Trophoblast cell (in vitro differentiated cells and primary cell): ENCODE results near the gene CHAF1B.

ENCODE experiments used
- DNase-seq, 2 donors: peaks; one replicate each; pipeline ENCODE4 v3.0.0-alpha.2; 2016
- H2AFZ ChIP-seq: 2 replicates; pipeline ENCODE4 v1.6.1; 2013; ENCODE audit warnings: low read length, moderate library complexity, mild to moderate bottlenecking; ENCODE audit not compliant: insufficient read depth, poor library complexity
- H2AK5ac ChIP-seq: 2 replicates; pipeline ENCODE4 v1.6.1; 2013; ENCODE audit warnings: mild to moderate bottlenecking, low read length
- H2BK120ac ChIP-seq: 2 replicates; pipeline ENCODE4 v1.6.1; 2013; ENCODE audit warnings: low read length, mild to moderate bottlenecking, moderate library complexity; ENCODE audit not compliant: insufficient read depth, poor library complexity
- H2BK12ac ChIP-seq: 2 replicates; pipeline ENCODE4 v1.6.1; 2013; ENCODE audit warnings: mild to moderate bottlenecking, low read length, moderate library complexity
- H2BK5ac ChIP-seq: 2 replicates; pipeline ENCODE4 v1.6.1; 2013; ENCODE audit warnings: low read length, low read depth, moderate library complexity, mild to moderate bottlenecking; ENCODE audit not compliant: poor library complexity
- H3K14ac ChIP-seq: 2 replicates; pipeline ENCODE4 v1.6.1; 2013; ENCODE audit warnings: mild to moderate bottlenecking, low read length
- H3K18ac ChIP-seq: 2 replicates; pipeline ENCODE4 v1.6.1; 2013; ENCODE audit warnings: mild to moderate bottlenecking, low read length
- H3K23ac ChIP-seq: 2 replicates; pipeline ENCODE4 v1.6.1; 2013; ENCODE audit warnings: low read length
- H3K27ac ChIP-seq: 2 replicates; pipeline ENCODE4 v1.5.1; 2013; ENCODE audit warnings: low read depth, mild to moderate bottlenecking, inconsistent platforms, low read length, moderate library complexity
- H3K27me3 ChIP-seq: 2 replicates; pipeline ENCODE4 v1.6.1; 2013; ENCODE audit warnings: inconsistent platforms, mild to moderate bottlenecking, low read length, moderate library complexity; ENCODE audit not compliant: insufficient read depth
- H3K36me3 ChIP-seq, 2 experiments: 1 replicate in 1 of 2; 2 replicates in 1 of 2; pipeline ENCODE4 v1.6.1; 2013; ENCODE audit warnings: low read length in 2 of 2, mild to moderate bottlenecking in 2 of 2, moderate library complexity in 1 of 2; ENCODE audit not compliant: insufficient read depth in 2 of 2, control insufficient read depth in 1 of 2
- H3K4ac ChIP-seq: 2 replicates; pipeline ENCODE4 v1.6.1; 2013; ENCODE audit warnings: low read depth, mild to moderate bottlenecking, low read length, moderate library complexity
- H3K4me1 ChIP-seq, 2 experiments: 1 replicate in 1 of 2; 2 replicates in 1 of 2; pipeline ENCODE4 v1.6.1; 2013; ENCODE audit warnings: low read length in 2 of 2, mild to moderate bottlenecking in 2 of 2, moderate library complexity in 1 of 2; ENCODE audit not compliant: insufficient read depth in 2 of 2, control insufficient read depth in 1 of 2
- H3K4me2 ChIP-seq: 2 replicates; pipeline ENCODE4 v1.6.1; 2013; ENCODE audit warnings: inconsistent platforms, mild to moderate bottlenecking, low read length, moderate library complexity
- H3K4me3 ChIP-seq: 2 replicates; pipeline ENCODE4 v1.5.1; 2013; ENCODE audit warnings: mild to moderate bottlenecking, low read depth, low read length, inconsistent platforms
- H3K79me1 ChIP-seq: one replicate; pipeline ENCODE4 v1.6.1; 2013; ENCODE audit warnings: low read length
- H3K79me2 ChIP-seq: 2 replicates; pipeline ENCODE4 v1.6.1; 2013; ENCODE audit warnings: low read length, mild to moderate bottlenecking; ENCODE audit not compliant: control insufficient read depth, insufficient read depth, poor library complexity
- H3K9ac ChIP-seq: 2 replicates; pipeline ENCODE4 v1.6.1; 2013; ENCODE audit warnings: mild to moderate bottlenecking, low read length
- H3K9me3 ChIP-seq: 2 replicates; pipeline ENCODE4 v1.6.1; 2013; ENCODE audit warnings: low read depth, mild to moderate bottlenecking, control low read depth, inconsistent platforms, low read length; ENCODE audit not compliant: insufficient read depth
- H4K12ac ChIP-seq: 2 replicates; pipeline ENCODE4 v1.6.1; 2013; ENCODE audit warnings: low read depth, mild to moderate bottlenecking, low read length, moderate library complexity
- H4K8ac ChIP-seq: 2 replicates; pipeline ENCODE4 v1.6.1; 2013; ENCODE audit warnings: low read depth, mild to moderate bottlenecking, low read length, moderate library complexity
- H4K91ac ChIP-seq: one replicate; pipeline ENCODE4 v1.6.1; 2013; ENCODE audit warnings: low read depth, mild to moderate bottlenecking, low read length, moderate library complexity
- WGBS: extraction: QIAGEN DNeasy Blood & Tissue Kit; methylation state at CpG from one replicate; pipeline ENCODE4 v1.1.7; 2013; ENCODE audit warnings: missing lambda C conversion rate; ENCODE audit not compliant: insufficient read length, insufficient coverage; ENCODE audit errors: extremely low coverage; 5-methylcytosine and 5-hydroxymethylcytosine counted together

Gene CHAF1B

GRCh38 chr21:36411301-36411700 lies 26.1 kb downstream of the CHAF1B start:
- Histone ChIP-seq H3K4ac (no peak overlapping the region), H3K23ac (no peak overlapping the region), H4K91ac (no peak overlapping the region), H3K79me1 (no peaks in the 10 kb centered on the region), H2AK5ac (no peak overlapping the region), H4K8ac (no peak overlapping the region), H3K14ac (no peak overlapping the region), H3K27ac (no peak overlapping the region), H3K27me3 (no peaks in the 10 kb centered on the region), H2BK12ac (no peak overlapping the region), H3K9ac (no peak overlapping the region), H3K4me2 (no peak overlapping the region), H2BK5ac (no peak overlapping the region), H4K12ac (no peak overlapping the region), H2BK120ac (no peak overlapping the region), H3K4me3 (no peak overlapping the region), H3K36me3 (peaks cover 29% of the 10 kb centered on the region in 2 experiments), H3K18ac (no peak overlapping the region), H2AFZ (no peak overlapping the region), H3K9me3 (no peaks in the 10 kb centered on the region), H3K79me2 (no peaks in the 10 kb centered on the region), H3K4me1 (peaks cover 5% of the 10 kb centered on the region in 2 experiments)
- WGBS, result no CpG with 5 or more reads among the region's 10 CpGs
- no peak for DNase-seq

GRCh38 chr21:36412916-36413315 lies 27.7 kb downstream of the CHAF1B start:
- whole genome bisulfite sequencing, result no CpG with 5 or more reads among the region's 11 CpGs
- Histone ChIP-seq H3K27me3 (no peaks in the 10 kb centered on the region), H3K79me2 (no peaks in the 10 kb centered on the region), H3K14ac (no peak overlapping the region), H3K9me3 (no peaks in the 10 kb centered on the region), H2AFZ (no peak overlapping the region), H2BK12ac (no peak overlapping the region), H4K91ac (no peak overlapping the region), H4K12ac (no peak overlapping the region), H2BK120ac (no peak overlapping the region), H3K4ac (no peak overlapping the region), H4K8ac (no peak overlapping the region), H3K23ac (no peak overlapping the region), H2BK5ac (no peak overlapping the region), H3K4me2 (no peak overlapping the region), H3K18ac (no peak overlapping the region), H3K27ac (no peak overlapping the region), H3K4me3 (no peak overlapping the region), H2AK5ac (no peak overlapping the region), H3K79me1 (no peaks in the 10 kb centered on the region), H3K4me1 (peaks cover 5% of the 10 kb centered on the region in 2 experiments), H3K36me3 (peaks cover 31% of the 10 kb centered on the region in 2 experiments), H3K9ac (no peak overlapping the region)
- no peak for DNase-seq

GRCh38 chr21:36415375-36415774 lies 30.2 kb downstream of the CHAF1B start:
- H4K8ac ChIP-seq, result no peak overlapping the region
- no peak overlapping the region for H2AK5ac ChIP-seq

GRCh38 chr21:36419241-36419640 lies 34.0 kb downstream of the CHAF1B start:
- H3K79me1 ChIP-seq, result no peaks in the 10 kb centered on the region
- H2AFZ ChIP-seq, result no peak overlapping the region
- no peak overlapping the region for H3K4me3 ChIP-seq
- H3K14ac ChIP-seq, result no peak overlapping the region
- no peak overlapping the region for H3K4me2 ChIP-seq
- no CpG with 5 or more reads among the region's 14 CpGs for WGBS
- no peak overlapping the region for H4K8ac ChIP-seq
- no peak overlapping the region for H2AK5ac ChIP-seq
- no peaks in the 10 kb centered on the region for H3K9me3 ChIP-seq
- no peak overlapping the region for H4K12ac ChIP-seq
- no peak overlapping the region for H3K23ac ChIP-seq
- no peak overlapping the region for H3K27ac ChIP-seq
- H3K9ac ChIP-seq, result no peak overlapping the region
- H3K27me3 ChIP-seq, result no peaks in the 10 kb centered on the region
- no peak overlapping the region for H2BK5ac ChIP-seq
- no peak for DNase-seq
- H3K79me2 ChIP-seq, result no peaks in the 10 kb centered on the region
- H2BK120ac ChIP-seq, result no peak overlapping the region
- H4K91ac ChIP-seq, result no peak overlapping the region
- H3K4me1 ChIP-seq, result peaks cover 5 to 10% of the 10 kb centered on the region in 2 experiments
- peaks cover 10 to 15% of the 10 kb centered on the region in 2 experiments for H3K36me3 ChIP-seq
- H3K18ac ChIP-seq, result no peak overlapping the region
- no peak overlapping the region for H2BK12ac ChIP-seq
- H3K4ac ChIP-seq, result no peak overlapping the region

More at GRCh38 chr21:36415375-36415774, 30.2 kb downstream of the CHAF1B start:
- Histone ChIP-seq H3K4me2 (no peak overlapping the region), H3K4me3 (no peak overlapping the region), H3K14ac (no peak overlapping the region), H3K4me1 (no peaks in the 10 kb centered on the region), H3K36me3 (peaks cover 30 to 34% of the 10 kb centered on the region in 2 experiments), H3K23ac (no peak overlapping the region), H3K27ac (no peak overlapping the region), H2BK5ac (no peak overlapping the region), H3K4ac (no peak overlapping the region), H3K9me3 (no peaks in the 10 kb centered on the region), H4K91ac (no peak overlapping the region), H2AFZ (no peak overlapping the region), H2BK12ac (no peak overlapping the region), H4K12ac (no peak overlapping the region), H3K79me2 (no peaks in the 10 kb centered on the region), H3K9ac (no peak overlapping the region), H3K27me3 (no peaks in the 10 kb centered on the region), H3K18ac (no peak overlapping the region), H2BK120ac (no peak overlapping the region), H3K79me1 (no peaks in the 10 kb centered on the region)
- WGBS, result no CpG with 5 or more reads among the region's 6 CpGs
- DNase-seq, result no peak
